Inferior parietal cortex (tissue), 1 donor: Measurements from ENCODE around the gene SET.

Source experiments
- DNase-seq: peaks from one replicate; pipeline ENCODE4 v3.0.0-alpha.2; 2016; ENCODE audit errors: extremely low spot score

Gene SET

GRCh38 chr9:128712451-128713410 is 23.7 kb downstream of the SET start:
- no peak for DNase-seq

GRCh38 chr9:128713411-128713780 is 24.4 kb downstream of the SET start:
- no peak for DNase-seq

- no peak for DNase-seq
Measured at GRCh38 chr9:128713941-128714573, 25.0 kb downstream of the SET start.

- no peak for DNase-seq
Measured at GRCh38 chr9:128714586-128715435, 25.8 kb downstream of the SET start.

- no peak for DNase-seq
Measured at GRCh38 chr9:128715436-128715750, 26.4 kb downstream of the SET start.

GRCh38 chr9:128716581-128717254 is 27.7 kb downstream of the SET start:
- no peak for DNase-seq

GRCh38 chr9:128718047-128718446 is 29.0 kb downstream of the SET start:
- DNase-seq, result no peak

GRCh38 chr9:128718475-128718874 is 29.5 kb downstream of the SET start:
- DNase-seq, result no peak

- DNase-seq, result no peak
Measured at GRCh38 chr9:128719919-128720605, 31.0 kb downstream of the SET start.

GRCh38 chr9:128720841-128721486 is 31.9 kb downstream of the SET start:
- DNase-seq, result no peak

- no peak for DNase-seq
Measured at GRCh38 chr9:128721487-128722010, 32.5 kb downstream of the SET start.

GRCh38 chr9:128722380-128723351 is 33.6 kb downstream of the SET start:
- no peak for DNase-seq

GRCh38 chr9:128723352-128723865 is 34.4 kb downstream of the SET start:
- DNase-seq, result no peak

- peak; percentile 84 for DNase-seq
Measured at GRCh38 chr9:128723866-128724743, 35.1 kb downstream of the SET start, which contains the start of gene ZDHHC12. Gene ZDHHC12 (minus strand): TSS chr9:128724127. CDS start chr9:128724093, 34 bp downstream.

- peak; percentile 68 for DNase-seq
Measured at GRCh38 chr9:128724744-128725211, 35.8 kb downstream of the SET start.

GRCh38 chr9:128727640-128728248 is 38.7 kb downstream of the SET start:
- no peak for DNase-seq

- DNase-seq, result no peak
Measured at GRCh38 chr9:128728298-128728697, 39.3 kb downstream of the SET start.
